ENCODE data around the gene JAML.

The JAML gene

DNA sequence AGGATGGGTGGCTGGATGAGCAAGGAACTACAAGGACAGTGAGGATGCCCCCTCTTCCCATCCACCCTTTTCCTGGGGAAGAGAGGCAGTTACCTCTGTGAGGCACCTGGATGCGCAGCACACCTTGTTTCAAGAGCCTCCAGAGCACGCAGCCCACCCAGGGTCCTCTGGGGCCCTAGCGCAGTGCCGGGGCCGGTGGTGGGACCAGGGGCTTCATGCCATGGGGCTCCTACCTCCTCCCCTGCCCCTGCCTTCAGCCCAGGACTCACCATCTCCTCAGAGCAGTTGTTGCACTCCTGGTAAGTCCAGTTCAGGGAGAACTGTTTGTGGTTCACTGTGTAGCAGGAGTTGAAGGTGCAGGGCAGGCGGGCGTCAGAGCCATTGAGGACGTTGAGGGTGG, 56.5 kb downstream of the JAML start:
- H2AFZ ChIP-seq (ENCODE audit: low read length) = no peak overlapping the region
- no peak overlapping the region for H3K4me2 ChIP-seq (ENCODE audit: low read depth, low read length, poor library complexity, severe bottlenecking)
- no peaks in the 10 kb centered on the region for H3K9me3 ChIP-seq (ENCODE audit: insufficient read depth, low read depth, low read length)
- H3K36me3 ChIP-seq (ENCODE audit: insufficient read depth, low read length) = no peaks in the 10 kb centered on the region
- H3K4me1 ChIP-seq (ENCODE audit: insufficient read depth, low read length, poor library complexity, severe bottlenecking) = peaks cover 3% of the 10 kb centered on the region
- no peaks in the 10 kb centered on the region for H3K9me2 ChIP-seq (replicated peaks; ENCODE audit: low read depth, low read length)
- H3K79me2 ChIP-seq (ENCODE audit: insufficient read depth, low read length) = no peaks in the 10 kb centered on the region
- no peaks in the 10 kb centered on the region for H4K20me1 ChIP-seq (ENCODE audit: insufficient read depth, low read length, poor library complexity, severe bottlenecking)
- no peak overlapping the region for H3K4me3 ChIP-seq (ENCODE audit: low read length, poor library complexity, severe bottlenecking)
- no peaks in the 10 kb centered on the region for H3K27me3 ChIP-seq (ENCODE audit: insufficient read depth, low read length, poor library complexity, severe bottlenecking)
- no peak for TF ChIP-seq EZH2phosphoT487 (IDR thresholded peaks at IDR 0.05; ENCODE audit: borderline replicate concordance)
- TF ChIP-seq, protein P1, sequence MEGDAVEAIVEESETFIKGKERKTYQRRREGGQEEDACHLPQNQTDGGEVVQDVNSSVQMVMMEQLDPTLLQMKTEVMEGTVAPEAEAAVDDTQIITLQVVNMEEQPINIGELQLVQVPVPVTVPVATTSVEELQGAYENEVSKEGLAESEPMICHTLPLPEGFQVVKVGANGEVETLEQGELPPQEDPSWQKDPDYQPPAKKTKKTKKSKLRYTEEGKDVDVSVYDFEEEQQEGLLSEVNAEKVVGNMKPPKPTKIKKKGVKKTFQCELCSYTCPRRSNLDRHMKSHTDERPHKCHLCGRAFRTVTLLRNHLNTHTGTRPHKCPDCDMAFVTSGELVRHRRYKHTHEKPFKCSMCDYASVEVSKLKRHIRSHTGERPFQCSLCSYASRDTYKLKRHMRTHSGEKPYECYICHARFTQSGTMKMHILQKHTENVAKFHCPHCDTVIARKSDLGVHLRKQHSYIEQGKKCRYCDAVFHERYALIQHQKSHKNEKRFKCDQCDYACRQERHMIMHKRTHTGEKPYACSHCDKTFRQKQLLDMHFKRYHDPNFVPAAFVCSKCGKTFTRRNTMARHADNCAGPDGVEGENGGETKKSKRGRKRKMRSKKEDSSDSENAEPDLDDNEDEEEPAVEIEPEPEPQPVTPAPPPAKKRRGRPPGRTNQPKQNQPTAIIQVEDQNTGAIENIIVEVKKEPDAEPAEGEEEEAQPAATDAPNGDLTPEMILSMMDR (conservative IDR thresholded peaks at IDR 0.05; ENCODE audit: low read length) = no peak
- H3K9ac ChIP-seq (ENCODE audit: low read depth, low read length, poor library complexity, severe bottlenecking) = no peak overlapping the region
- H3F3A ChIP-seq (ENCODE audit: low read depth) = no peaks in the 10 kb centered on the region

DNA sequence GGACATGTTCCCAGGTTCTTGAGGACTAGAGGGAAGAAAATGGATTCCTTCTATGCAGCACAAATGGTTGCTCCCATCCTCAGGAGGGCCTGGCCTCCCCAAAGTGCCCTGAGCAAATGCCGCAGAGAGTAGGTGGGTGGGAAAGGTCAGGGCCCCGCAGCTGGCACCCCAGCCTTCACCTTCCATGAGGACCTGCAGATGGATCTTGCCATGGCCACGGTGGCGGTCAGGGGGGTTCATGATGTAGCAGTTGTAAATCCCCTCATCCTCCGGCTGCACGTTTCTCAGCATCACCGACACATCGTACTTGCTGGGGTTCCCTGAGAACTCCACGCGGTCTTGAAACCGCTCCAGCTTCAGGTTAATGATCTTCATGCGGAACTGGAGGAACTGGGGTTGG, 56.9 kb downstream of the JAML start:
- no peaks in the 10 kb centered on the region for H3K27me3 ChIP-seq (ENCODE audit: insufficient read depth, low read length, poor library complexity, severe bottlenecking)
- no peaks in the 10 kb centered on the region for H3K79me2 ChIP-seq (ENCODE audit: insufficient read depth, low read length)
- H4K20me1 ChIP-seq (ENCODE audit: insufficient read depth, low read length, poor library complexity, severe bottlenecking) = no peaks in the 10 kb centered on the region
- H3K4me2 ChIP-seq (ENCODE audit: low read depth, low read length, poor library complexity, severe bottlenecking) = no peak overlapping the region
- TF ChIP-seq, protein P1 (conservative IDR thresholded peaks at IDR 0.05; ENCODE audit: low read length) = no peak
- TF ChIP-seq EZH2phosphoT487 (IDR thresholded peaks at IDR 0.05; ENCODE audit: borderline replicate concordance) = no peak
- no peak overlapping the region for H2AFZ ChIP-seq (ENCODE audit: low read length)
- no peaks in the 10 kb centered on the region for H3K9me2 ChIP-seq (replicated peaks; ENCODE audit: low read depth, low read length)
- no peaks in the 10 kb centered on the region for H3K36me3 ChIP-seq (ENCODE audit: insufficient read depth, low read length)
- no peak overlapping the region for H3K9ac ChIP-seq (ENCODE audit: low read depth, low read length, poor library complexity, severe bottlenecking)
- peaks cover 3% of the 10 kb centered on the region for H3K4me1 ChIP-seq (ENCODE audit: insufficient read depth, low read length, poor library complexity, severe bottlenecking)
- no peaks in the 10 kb centered on the region for H3F3A ChIP-seq (ENCODE audit: low read depth)
- H3K9me3 ChIP-seq (ENCODE audit: insufficient read depth, low read depth, low read length) = no peaks in the 10 kb centered on the region
- H3K4me3 ChIP-seq (ENCODE audit: low read length, poor library complexity, severe bottlenecking) = no peak overlapping the region

DNA sequence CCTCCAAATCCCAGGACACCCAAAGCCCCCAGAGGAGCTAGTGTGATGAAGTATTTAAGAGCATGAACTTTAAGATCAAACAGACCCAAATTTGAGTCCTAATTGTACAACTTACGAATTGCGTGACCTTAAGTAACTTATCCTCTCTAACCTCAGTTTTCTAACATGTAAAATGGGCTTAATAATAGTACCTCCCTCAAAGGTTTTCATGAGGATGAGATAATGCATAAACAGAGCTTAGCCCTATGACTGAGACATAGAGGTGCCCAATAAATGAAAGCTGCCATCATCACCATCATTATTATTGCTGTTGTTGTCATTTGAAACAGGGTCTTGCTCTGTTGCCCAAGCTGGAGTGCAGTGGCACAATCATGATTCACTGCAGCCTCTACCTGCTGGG, 57.6 kb downstream of the JAML start:
- no peaks in the 10 kb centered on the region for H3K27me3 ChIP-seq (ENCODE audit: insufficient read depth, low read length, poor library complexity, severe bottlenecking)
- no peak for TF ChIP-seq EZH2phosphoT487 (IDR thresholded peaks at IDR 0.05; ENCODE audit: borderline replicate concordance)
- TF ChIP-seq, protein P1 (conservative IDR thresholded peaks at IDR 0.05; ENCODE audit: low read length) = no peak
- no peak overlapping the region for H3K4me2 ChIP-seq (ENCODE audit: low read depth, low read length, poor library complexity, severe bottlenecking)
- no peaks in the 10 kb centered on the region for H3K79me2 ChIP-seq (ENCODE audit: insufficient read depth, low read length)
- H3K9me3 ChIP-seq (ENCODE audit: insufficient read depth, low read depth, low read length) = no peaks in the 10 kb centered on the region
- no peaks in the 10 kb centered on the region for H4K20me1 ChIP-seq (ENCODE audit: insufficient read depth, low read length, poor library complexity, severe bottlenecking)
- H2AFZ ChIP-seq (ENCODE audit: low read length) = no peak overlapping the region
- no peaks in the 10 kb centered on the region for H3K9me2 ChIP-seq (replicated peaks; ENCODE audit: low read depth, low read length)
- H3K9ac ChIP-seq (ENCODE audit: low read depth, low read length, poor library complexity, severe bottlenecking) = no peak overlapping the region
- no peak overlapping the region for H3K4me3 ChIP-seq (ENCODE audit: low read length, poor library complexity, severe bottlenecking)
- H3K4me1 ChIP-seq (ENCODE audit: insufficient read depth, low read length, poor library complexity, severe bottlenecking) = peaks cover 3% of the 10 kb centered on the region
- no peaks in the 10 kb centered on the region for H3F3A ChIP-seq (ENCODE audit: low read depth)
- no peaks in the 10 kb centered on the region for H3K36me3 ChIP-seq (ENCODE audit: insufficient read depth, low read length)
